ENCODE results near the gene BLACAT1. TPM values are rescaled to one million over a fixed set of nuclear protein-coding genes. Genes with fewer than 3 reads are reported as not detected.

BLACAT1 gene
- total RNA-seq, 4 donors from 2014 or later = 0.29 to 2.3 (median 0.99) TPM

- Histone ChIP-seq H3K27ac (peak overlapping the region in 2 of 4 donors; percentile 87), H3K4me3 (peak overlapping the region; percentile 31 to 62 (median 48)), H3K36me3 (no peaks in the 10 kb centered on the region), H3K4me1 (peaks cover 22 to 79% (median 42%) of the 10 kb centered on the region in 3 donors), H3K27me3 (peaks cover 0 to 44% (median 4%) of the 10 kb centered on the region in 4 donors), H3K9me3 (no peaks in the 10 kb centered on the region)
- 32 to 37% methylated on average over 11 to 15 of the region's 19 CpGs for WGBS, 2 donors
- TF ChIP-seq POLR2A (IDR thresholded peaks at IDR 0.05) = no peak
- no peak for TF ChIP-seq CTCF (IDR thresholded peaks at IDR 0.05)
- intact Hi-C loops (cut with DNase I) = no loop called here
- no peak for DNase-seq
Observed at GRCh38 chr1:205447457-205448341, 8.1 kb downstream of the BLACAT1 start.

- DNase-seq = no peak
- intact Hi-C loops (cut with DNase I) = no loop called here
Observed at GRCh38 chr1:205446828-205447227, 9.0 kb downstream of the BLACAT1 start.

GRCh38 chr1:205445646-205445935 is 10.3 kb downstream of the BLACAT1 start:
- Histone ChIP-seq H3K4me1 (peaks cover 29 to 86% (median 47%) of the 10 kb centered on the region in 3 donors), H3K4me3 (peak overlapping the region in 1 of 4 donors; percentile 46), H3K36me3 (no peaks in the 10 kb centered on the region), H3K9me3 (no peaks in the 10 kb centered on the region), H3K27ac (peak overlapping the region; percentile 11 to 46 (median 24)), H3K27me3 (peaks cover 0 to 23% (median 0%) of the 10 kb centered on the region in 4 donors)
- WGBS, 2 donors = 64 to 66% methylated on average over 3 of the region's 5 CpGs
- intact Hi-C loops (cut with DNase I) = no loop called here
- no peak for DNase-seq
- TF ChIP-seq POLR2A (IDR thresholded peaks at IDR 0.05) (no peak), CTCF (IDR thresholded peaks at IDR 0.05) (no peak)

More at GRCh38 chr1:205446828-205447227, 9.0 kb downstream of the BLACAT1 start:
- Histone ChIP-seq H3K4me3 (no peak overlapping the region), H3K27ac (no peak overlapping the region), H3K9me3 (no peaks in the 10 kb centered on the region), H3K36me3 (no peaks in the 10 kb centered on the region), H3K4me1 (peaks cover 22 to 84% (median 42%) of the 10 kb centered on the region in 3 donors), H3K27me3 (peaks cover 0 to 35% (median 2%) of the 10 kb centered on the region in 4 donors)
- no peak for TF ChIP-seq CTCF (IDR thresholded peaks at IDR 0.05)
- TF ChIP-seq POLR2A (IDR thresholded peaks at IDR 0.05) = no peak
- WGBS, 2 donors = 51 to 58% methylated on average over 5 to 9 of the region's 9 CpGs

GRCh38 chr1:205444931-205445645 is 10.8 kb downstream of the BLACAT1 start:
- Histone ChIP-seq H3K4me3 (peak overlapping the region in 3 of 4 donors; percentile 12 to 46 (median 20)), H3K27me3 (peaks cover 0 to 18% (median 0%) of the 10 kb centered on the region in 4 donors), H3K4me1 (peaks cover 29 to 86% (median 49%) of the 10 kb centered on the region in 3 donors), H3K9me3 (no peaks in the 10 kb centered on the region), H3K27ac (peak overlapping the region; percentile 11 to 46 (median 24)), H3K36me3 (no peaks in the 10 kb centered on the region)
- 4 to 11% methylated on average over 10 to 12 of the region's 18 CpGs for whole genome bisulfite sequencing, 2 donors
- TF ChIP-seq CTCF (IDR thresholded peaks at IDR 0.05) (no peak), POLR2A (IDR thresholded peaks at IDR 0.05) (no peak)
- intact Hi-C loops (cut with DNase I) = no loop called here
- DNase-seq = no peak
